AG09309 (cell line): ENCODE results near the gene SH3TC2.

ENCODE experiments used
- DNase-seq: peaks from one replicate; pipeline ENCODE4 v3.0.0-alpha.2; 2010; ENCODE audit warnings: low read depth
- H3K4me3 ChIP-seq: 2 replicates; pipeline ENCODE4 v1.5.1; 2011; ENCODE audit warnings: mild to moderate bottlenecking, low read depth, low read length, moderate library complexity; ENCODE audit not compliant: control insufficient read depth
- CTCF ChIP-seq: IDR thresholded peaks from 2 replicates; pipeline ENCODE4 v1.5.1; 2011; ENCODE audit warnings: mild to moderate bottlenecking, low read depth, low read length, inconsistent platforms; ENCODE audit not compliant: insufficient read depth, control insufficient read depth; ENCODE audit errors: missing control alignments

The SH3TC2 gene

GRCh38 chr5:148981353-148981752, 81.5 kb downstream of the SH3TC2 start:
- H3K4me3 ChIP-seq = no peak overlapping the region
- no peak for TF ChIP-seq CTCF
- DNase-seq = no peak

GRCh38 chr5:148980731-148981130, 82.1 kb downstream of the SH3TC2 start:
- no peak overlapping the region for H3K4me3 ChIP-seq
- no peak for TF ChIP-seq CTCF
- no peak for DNase-seq

GRCh38 chr5:148979083-148979723, 83.7 kb downstream of the SH3TC2 start:
- TF ChIP-seq CTCF = no peak
- DNase-seq = no peak
- H3K4me3 ChIP-seq = no peak overlapping the region

GRCh38 chr5:148978370-148979082, 84.3 kb downstream of the SH3TC2 start:
- TF ChIP-seq CTCF = no peak
- H3K4me3 ChIP-seq = no peak overlapping the region
- DNase-seq = no peak

- no peak for DNase-seq
- no peak for TF ChIP-seq CTCF
- no peak overlapping the region for H3K4me3 ChIP-seq
Observed at GRCh38 chr5:148976569-148977381, 86.1 kb downstream of the SH3TC2 start.

- H3K4me3 ChIP-seq = no peak overlapping the region
- TF ChIP-seq CTCF = no peak
- no peak for DNase-seq
Observed at GRCh38 chr5:148974642-148975327, 88.1 kb downstream of the SH3TC2 start.
